Measurements from ENCODE around the gene LARP4.

DNA sequence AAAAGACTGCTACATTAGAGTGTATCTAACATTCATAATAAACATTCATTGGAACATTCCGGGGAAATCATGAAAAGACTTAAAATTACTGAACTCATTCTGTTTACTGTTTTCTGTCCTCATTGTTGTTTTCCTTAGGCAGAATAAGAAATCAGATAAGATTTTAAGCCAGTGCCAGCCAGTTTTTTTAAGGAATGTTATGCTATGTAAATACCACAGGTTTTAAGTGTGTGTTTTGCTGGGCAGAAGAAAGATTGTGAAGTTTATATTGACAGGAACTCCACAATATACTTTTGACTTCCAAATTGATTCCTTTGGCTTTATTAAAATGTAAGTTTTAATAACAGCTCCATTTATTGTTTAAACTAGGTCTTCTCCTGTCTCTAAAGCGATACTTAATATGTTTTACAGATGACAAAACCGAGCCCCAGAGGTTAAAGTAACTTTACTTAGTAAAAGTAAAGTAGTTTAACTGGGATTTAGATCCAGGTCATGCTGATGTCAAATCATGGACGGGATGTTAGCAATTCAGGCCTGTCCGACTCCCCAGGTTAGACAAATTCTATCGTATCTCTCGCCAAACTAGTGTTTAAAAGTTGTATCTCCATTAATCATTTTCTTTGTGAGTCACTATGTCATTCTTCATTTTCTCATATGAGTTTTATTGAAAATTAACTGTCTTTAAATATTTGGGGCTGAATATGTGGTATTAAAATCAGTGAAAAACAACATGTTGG, 1.7 kb downstream of the LARP4 start:
- TF ChIP-seq, protein P1, sequence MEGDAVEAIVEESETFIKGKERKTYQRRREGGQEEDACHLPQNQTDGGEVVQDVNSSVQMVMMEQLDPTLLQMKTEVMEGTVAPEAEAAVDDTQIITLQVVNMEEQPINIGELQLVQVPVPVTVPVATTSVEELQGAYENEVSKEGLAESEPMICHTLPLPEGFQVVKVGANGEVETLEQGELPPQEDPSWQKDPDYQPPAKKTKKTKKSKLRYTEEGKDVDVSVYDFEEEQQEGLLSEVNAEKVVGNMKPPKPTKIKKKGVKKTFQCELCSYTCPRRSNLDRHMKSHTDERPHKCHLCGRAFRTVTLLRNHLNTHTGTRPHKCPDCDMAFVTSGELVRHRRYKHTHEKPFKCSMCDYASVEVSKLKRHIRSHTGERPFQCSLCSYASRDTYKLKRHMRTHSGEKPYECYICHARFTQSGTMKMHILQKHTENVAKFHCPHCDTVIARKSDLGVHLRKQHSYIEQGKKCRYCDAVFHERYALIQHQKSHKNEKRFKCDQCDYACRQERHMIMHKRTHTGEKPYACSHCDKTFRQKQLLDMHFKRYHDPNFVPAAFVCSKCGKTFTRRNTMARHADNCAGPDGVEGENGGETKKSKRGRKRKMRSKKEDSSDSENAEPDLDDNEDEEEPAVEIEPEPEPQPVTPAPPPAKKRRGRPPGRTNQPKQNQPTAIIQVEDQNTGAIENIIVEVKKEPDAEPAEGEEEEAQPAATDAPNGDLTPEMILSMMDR (IDR thresholded peaks at IDR 0.05; ENCODE audit: insufficient read depth, low read depth, low read length) = no peak
- no peak for TF ChIP-seq EZH2 (IDR thresholded peaks at IDR 0.05; ENCODE audit: insufficient read depth, low read length)

Measured in astrocyte (in vitro differentiated cells and primary cell).